Medulla oblongata (tissue), 1 donor: ENCODE measurements around the gene LIMA1.
"Not testable (repeated sequence)": the region's sequence is repeated elsewhere in the genome, so short reads cannot be mapped to it uniquely, and the experiment has no call there.

ENCODE experiments used
- DNase-seq: peaks from one replicate; pipeline ENCODE4 v3.0.0-alpha.2; 2015; ENCODE audit errors: extremely low spot score

Gene LIMA1

GRCh38 chr12:50219001-50219400 lies 64.3 kb downstream of the LIMA1 start:
- DNase-seq: not testable (repeated sequence)

- no peak for DNase-seq
Measured at GRCh38 chr12:50218386-50218785, 64.9 kb downstream of the LIMA1 start.

- DNase-seq: no peak
Measured at GRCh38 chr12:50217202-50217601, 66.1 kb downstream of the LIMA1 start.

- DNase-seq: no peak
Measured at GRCh38 chr12:50215033-50215432, 68.3 kb downstream of the LIMA1 start.

GRCh38 chr12:50214018-50214417 lies 69.3 kb downstream of the LIMA1 start:
- DNase-seq: no peak

- no peak for DNase-seq
Measured at GRCh38 chr12:50213439-50213838, 69.9 kb downstream of the LIMA1 start.

GRCh38 chr12:50212071-50212467 lies 71.3 kb downstream of the LIMA1 start:
- DNase-seq: no peak

- DNase-seq: no peak
Measured at GRCh38 chr12:50211392-50212070, 71.8 kb downstream of the LIMA1 start.

- DNase-seq: no peak
Measured at GRCh38 chr12:50207424-50207823, 75.9 kb downstream of the LIMA1 start.

GRCh38 chr12:50205648-50206047 lies 77.7 kb downstream of the LIMA1 start:
- no peak for DNase-seq

- DNase-seq: no peak
Measured at GRCh38 chr12:50203691-50204090, 79.6 kb downstream of the LIMA1 start.

- DNase-seq: no peak
Measured at GRCh38 chr12:50201987-50202521, 81.3 kb downstream of the LIMA1 start.

GRCh38 chr12:50200552-50201273 lies 82.6 kb downstream of the LIMA1 start:
- no peak for DNase-seq

- no peak for DNase-seq
Measured at GRCh38 chr12:50198829-50199228, 84.5 kb downstream of the LIMA1 start.

- DNase-seq: no peak
Measured at GRCh38 chr12:50197297-50197727, 86.0 kb downstream of the LIMA1 start.

- DNase-seq: no peak
Measured at GRCh38 chr12:50196537-50196936, 86.8 kb downstream of the LIMA1 start.

GRCh38 chr12:50195832-50196231 lies 87.5 kb downstream of the LIMA1 start:
- no peak for DNase-seq

GRCh38 chr12:50192908-50193307 lies 90.4 kb downstream of the LIMA1 start:
- no peak for DNase-seq

GRCh38 chr12:50192236-50192635 lies 91.1 kb downstream of the LIMA1 start:
- DNase-seq: no peak

- no peak for DNase-seq
Measured at GRCh38 chr12:50190859-50191258, 92.5 kb downstream of the LIMA1 start.

- no peak for DNase-seq
Measured at GRCh38 chr12:50188875-50189575, 94.3 kb downstream of the LIMA1 start.

GRCh38 chr12:50188241-50188781 lies 95.0 kb downstream of the LIMA1 start:
- no peak for DNase-seq
